Measurements from ENCODE around the gene IGF2BP2. TPM values are rescaled to one million over a fixed set of nuclear protein-coding genes. Genes with fewer than 3 reads are reported as not detected.

IGF2BP2 gene
- total RNA-seq, 1 donor from 2014 or later = 118 TPM

DNA sequence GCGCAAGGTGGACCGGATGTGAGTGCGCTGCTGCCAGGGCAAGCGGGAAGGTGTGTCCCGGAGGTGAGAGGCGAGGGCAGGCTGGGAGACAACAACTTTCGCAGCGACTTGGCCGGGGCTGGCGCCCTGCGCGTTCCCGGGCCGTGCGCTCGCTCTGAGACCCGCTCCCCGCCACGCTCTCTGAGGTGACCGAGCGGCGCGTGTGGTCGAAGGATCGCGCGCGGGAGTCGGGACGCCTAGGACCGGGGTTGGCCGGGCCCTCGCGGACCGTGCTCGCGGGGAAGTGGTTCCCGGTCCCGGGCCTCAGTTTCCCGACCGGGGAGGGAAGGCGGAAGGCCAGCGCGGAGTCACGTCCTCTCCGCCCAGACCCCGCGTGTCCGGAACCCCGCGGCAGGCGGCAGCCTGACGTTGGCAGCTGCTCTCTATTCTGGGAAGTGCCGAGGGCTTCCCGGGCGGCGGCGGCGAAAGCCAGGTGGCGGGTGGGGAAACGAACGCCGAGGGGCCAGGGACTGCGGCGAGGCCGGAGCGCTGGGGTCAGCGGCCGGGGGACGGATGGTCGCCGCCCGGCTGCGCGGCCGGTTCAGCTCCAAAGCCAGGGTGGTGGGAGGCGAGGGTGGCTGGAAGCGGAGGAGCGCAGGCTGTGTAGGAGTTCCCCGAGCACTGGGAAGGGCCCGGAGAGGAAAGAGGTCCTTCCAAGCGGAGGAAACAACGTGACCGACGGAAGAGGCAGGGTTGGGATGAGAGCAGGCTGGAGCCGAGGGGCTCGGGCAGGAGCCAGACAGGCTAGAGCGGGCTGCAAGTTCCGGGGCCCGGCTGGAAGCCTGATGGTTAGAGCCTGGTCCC, 1.0 kb upstream of the IGF2BP2 start:
- peaks cover 14% of the 10 kb centered on the region for H3K9me3 Mint-ChIP-seq (ENCODE audit: unreplicated experiment)
- peak overlapping the region; percentile 89 for H3K27ac Mint-ChIP-seq (ENCODE audit: unreplicated experiment)
- H3K27me3 Mint-ChIP-seq (ENCODE audit: unreplicated experiment) = peaks cover 11% of the 10 kb centered on the region
- H3K4me3 Mint-ChIP-seq (ENCODE audit: unreplicated experiment) = peak overlapping the region; percentile 96
- peak; percentile 67 for DNase-seq
- peaks cover 18% of the 10 kb centered on the region for H3K4me1 Mint-ChIP-seq (ENCODE audit: low read depth, unreplicated experiment)
- TF ChIP-seq, protein P1, sequence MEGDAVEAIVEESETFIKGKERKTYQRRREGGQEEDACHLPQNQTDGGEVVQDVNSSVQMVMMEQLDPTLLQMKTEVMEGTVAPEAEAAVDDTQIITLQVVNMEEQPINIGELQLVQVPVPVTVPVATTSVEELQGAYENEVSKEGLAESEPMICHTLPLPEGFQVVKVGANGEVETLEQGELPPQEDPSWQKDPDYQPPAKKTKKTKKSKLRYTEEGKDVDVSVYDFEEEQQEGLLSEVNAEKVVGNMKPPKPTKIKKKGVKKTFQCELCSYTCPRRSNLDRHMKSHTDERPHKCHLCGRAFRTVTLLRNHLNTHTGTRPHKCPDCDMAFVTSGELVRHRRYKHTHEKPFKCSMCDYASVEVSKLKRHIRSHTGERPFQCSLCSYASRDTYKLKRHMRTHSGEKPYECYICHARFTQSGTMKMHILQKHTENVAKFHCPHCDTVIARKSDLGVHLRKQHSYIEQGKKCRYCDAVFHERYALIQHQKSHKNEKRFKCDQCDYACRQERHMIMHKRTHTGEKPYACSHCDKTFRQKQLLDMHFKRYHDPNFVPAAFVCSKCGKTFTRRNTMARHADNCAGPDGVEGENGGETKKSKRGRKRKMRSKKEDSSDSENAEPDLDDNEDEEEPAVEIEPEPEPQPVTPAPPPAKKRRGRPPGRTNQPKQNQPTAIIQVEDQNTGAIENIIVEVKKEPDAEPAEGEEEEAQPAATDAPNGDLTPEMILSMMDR (IDR thresholded peaks at IDR 0.05; ENCODE audit: partially characterized antibody, unreplicated experiment) = no peak
- peaks cover 4% of the 10 kb centered on the region for H3K36me3 Mint-ChIP-seq (ENCODE audit: unreplicated experiment)

DNA sequence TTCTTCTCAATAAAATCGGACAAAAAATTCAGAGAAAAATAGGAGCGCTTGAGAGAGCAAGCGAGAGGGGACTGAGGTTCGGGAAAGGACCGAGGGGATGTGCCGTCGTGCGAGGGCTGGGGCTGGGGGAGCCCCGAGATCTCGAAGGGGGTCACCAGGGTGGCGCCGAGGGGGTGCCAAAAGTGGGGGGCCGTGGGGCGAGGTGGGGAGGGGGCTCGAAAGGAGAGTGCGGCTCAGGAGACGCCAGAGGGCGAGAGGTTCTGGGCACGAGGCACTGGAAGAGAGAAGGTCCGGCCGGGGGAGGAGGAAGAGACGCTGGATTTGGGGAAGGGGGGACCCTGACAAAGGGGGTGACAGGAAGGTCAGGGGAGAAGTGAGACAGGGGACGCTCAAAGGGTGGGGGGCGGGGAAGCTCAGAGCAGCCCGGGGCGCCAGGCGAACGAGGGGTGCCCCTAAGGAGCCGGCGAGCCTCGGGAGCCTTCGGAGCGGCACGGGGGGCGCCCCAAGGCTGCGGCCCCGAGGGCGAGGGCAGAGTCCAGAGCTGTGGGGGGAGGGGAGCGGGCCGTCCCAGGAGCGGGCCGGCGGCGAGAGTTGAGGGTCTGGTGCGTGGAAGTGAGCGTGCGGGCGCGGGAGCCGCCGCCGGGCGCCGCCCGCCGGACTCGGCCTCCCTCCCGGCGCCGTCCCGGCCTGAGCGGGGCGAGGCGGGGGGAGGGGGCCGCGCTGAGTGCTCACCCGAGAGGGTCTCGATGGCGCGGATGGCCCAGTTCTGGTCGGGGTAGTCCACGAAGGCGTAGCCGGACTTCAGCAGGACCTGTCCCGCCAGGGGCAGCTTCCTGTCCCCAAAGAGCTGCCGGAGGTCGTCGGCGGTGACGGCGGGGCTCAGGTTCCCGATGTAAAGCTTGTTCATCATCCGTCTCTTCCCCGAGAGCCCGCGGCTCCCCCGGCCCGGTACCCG, 514 bp downstream of the IGF2BP2 start:
- peak overlapping the region; percentile 97 for H3K27ac Mint-ChIP-seq (ENCODE audit: unreplicated experiment)
- H3K9me3 Mint-ChIP-seq (ENCODE audit: unreplicated experiment) = peaks cover 14% of the 10 kb centered on the region
- TF ChIP-seq, protein P1 (IDR thresholded peaks at IDR 0.05; ENCODE audit: partially characterized antibody, unreplicated experiment) = no peak
- H3K4me1 Mint-ChIP-seq (ENCODE audit: low read depth, unreplicated experiment) = peaks cover 26% of the 10 kb centered on the region
- H3K36me3 Mint-ChIP-seq (ENCODE audit: unreplicated experiment) = peaks cover 4% of the 10 kb centered on the region
- peak overlapping the region; percentile 90 for H3K4me3 Mint-ChIP-seq (ENCODE audit: unreplicated experiment)
- H3K27me3 Mint-ChIP-seq (ENCODE audit: unreplicated experiment) = peaks cover 11% of the 10 kb centered on the region
- peak; percentile 35 for DNase-seq

DNA sequence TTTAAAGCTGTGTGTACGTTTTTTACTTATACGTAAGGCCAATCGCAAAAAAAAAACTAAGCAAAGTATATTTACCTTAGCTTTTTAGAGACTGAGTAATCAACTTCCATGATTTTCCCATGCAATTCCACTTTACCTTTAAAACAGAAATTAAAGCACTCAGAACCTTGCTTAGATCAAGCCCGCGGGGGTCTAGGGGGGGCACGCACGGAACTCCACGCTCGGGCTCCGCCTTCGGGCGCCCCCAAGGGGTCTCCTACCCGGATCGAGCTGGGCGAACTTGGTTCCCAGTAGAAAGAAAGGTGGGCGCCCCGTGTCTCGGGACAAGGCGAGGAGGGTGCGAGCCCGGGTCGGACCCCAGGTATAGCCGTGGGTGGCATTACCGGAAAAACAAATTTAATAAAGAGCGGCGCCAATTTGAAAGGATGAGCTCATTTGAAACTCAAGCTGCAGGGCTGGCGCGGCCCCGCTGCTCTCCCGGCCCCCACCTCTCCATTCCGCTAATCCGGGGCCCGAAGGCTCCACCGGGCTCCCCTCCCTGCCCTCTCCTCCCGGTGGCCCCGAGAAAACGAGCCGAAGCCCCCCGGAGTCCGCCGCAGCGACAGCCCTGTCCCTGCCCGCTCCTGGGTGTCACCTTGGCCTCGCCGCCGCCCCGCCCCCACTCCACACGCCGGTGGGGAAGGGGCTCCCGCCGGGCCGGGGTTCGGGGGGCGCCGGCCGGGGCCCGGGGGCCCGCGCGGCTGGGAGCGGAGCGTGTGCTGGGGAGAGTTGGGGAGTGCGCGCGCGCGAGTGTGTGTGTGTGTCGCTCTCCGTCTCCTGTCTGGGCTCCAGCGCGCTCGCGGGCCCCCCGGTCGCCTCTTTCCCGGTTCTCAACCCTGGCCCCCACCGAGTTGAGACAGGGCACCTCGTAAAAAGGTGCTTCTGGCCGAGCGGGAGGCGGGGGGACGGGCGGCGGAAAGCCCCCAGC, 1.5 kb downstream of the IGF2BP2 start:
- peak; percentile 61 for DNase-seq
- peaks cover 11% of the 10 kb centered on the region for H3K27me3 Mint-ChIP-seq (ENCODE audit: unreplicated experiment)
- peaks cover 26% of the 10 kb centered on the region for H3K4me1 Mint-ChIP-seq (ENCODE audit: low read depth, unreplicated experiment)
- H3K4me3 Mint-ChIP-seq (ENCODE audit: unreplicated experiment) = peak overlapping the region; percentile 90
- peaks cover 14% of the 10 kb centered on the region for H3K9me3 Mint-ChIP-seq (ENCODE audit: unreplicated experiment)
- H3K36me3 Mint-ChIP-seq (ENCODE audit: unreplicated experiment) = peaks cover 4% of the 10 kb centered on the region
- H3K27ac Mint-ChIP-seq (ENCODE audit: unreplicated experiment) = peak overlapping the region; percentile 97
- TF ChIP-seq, protein P1 (IDR thresholded peaks at IDR 0.05; ENCODE audit: partially characterized antibody, unreplicated experiment) = no peak

DNA sequence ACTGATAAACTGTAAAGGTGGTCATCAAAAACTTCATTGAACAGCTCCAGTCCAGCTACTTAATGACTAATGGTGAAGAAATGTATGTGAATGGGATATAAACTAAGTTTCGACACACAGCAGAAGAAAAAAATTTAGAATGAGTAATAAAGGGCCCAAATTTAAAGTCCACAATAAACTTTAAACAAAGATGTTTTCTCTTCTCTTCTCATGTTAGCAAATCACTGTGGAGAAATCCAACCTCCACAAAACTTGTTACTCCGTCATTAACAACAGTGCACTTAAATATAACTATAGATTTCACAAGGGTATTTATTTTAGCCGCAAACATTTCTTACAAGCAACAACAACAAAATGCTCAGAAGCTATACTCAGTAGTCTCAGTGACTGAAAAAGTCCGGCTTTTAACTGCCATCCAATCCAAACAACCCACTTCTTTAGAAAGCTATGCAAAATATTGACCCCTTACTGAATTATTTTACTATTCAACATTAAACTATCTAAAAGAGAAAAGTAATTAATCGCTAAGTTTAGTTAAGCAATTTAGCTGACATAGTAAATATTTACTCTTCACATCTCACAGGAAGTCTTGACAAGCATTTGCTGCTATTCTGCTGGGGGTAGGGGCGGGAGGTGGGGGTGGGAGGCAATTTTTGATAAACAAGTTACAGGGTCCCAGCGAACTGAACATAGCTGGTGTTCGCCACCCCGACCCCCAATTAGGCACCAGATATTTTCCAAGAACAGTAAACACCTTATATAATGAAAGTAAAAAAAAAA, 2.4 kb downstream of the IGF2BP2 start:
- Mint-ChIP-seq H3K27me3 (ENCODE audit: unreplicated experiment) (peaks cover 11% of the 10 kb centered on the region), H3K4me1 (ENCODE audit: low read depth, unreplicated experiment) (peaks cover 26% of the 10 kb centered on the region), H3K27ac (ENCODE audit: unreplicated experiment) (peak overlapping the region; percentile 56), H3K4me3 (ENCODE audit: unreplicated experiment) (peak overlapping the region; percentile 87), H3K9me3 (ENCODE audit: unreplicated experiment) (peaks cover 14% of the 10 kb centered on the region), H3K36me3 (ENCODE audit: unreplicated experiment) (peaks cover under 1% of the 10 kb centered on the region)
- DNase-seq = no peak
- TF ChIP-seq, protein P1 (IDR thresholded peaks at IDR 0.05; ENCODE audit: partially characterized antibody, unreplicated experiment) = no peak
